AG10803 (cell line): ENCODE data around the gene GEMIN4.

ENCODE experiments used
- DNase-seq: peaks from one replicate; pipeline ENCODE4 v3.0.0; 2010; ENCODE audit warnings: low read depth
- H3K4me3 ChIP-seq: 2 replicates; pipeline ENCODE4 v1.5.1; 2011; ENCODE audit warnings: mild to moderate bottlenecking, low read length, control low read depth
- CTCF ChIP-seq: conservative IDR thresholded peaks from 2 replicates; pipeline ENCODE4 v1.5.1; 2011; ENCODE audit warnings: mild to moderate bottlenecking, low read length, control low read depth, inconsistent platforms

The GEMIN4 gene

GRCh38 chr17:725084-725483, 27.0 kb downstream of the GEMIN4 start:
- DNase-seq, result no peak
- no peak for TF ChIP-seq CTCF
- no peak overlapping the region for H3K4me3 ChIP-seq

- no peak overlapping the region for H3K4me3 ChIP-seq
- no peak for DNase-seq
- TF ChIP-seq CTCF, result no peak
Observed at GRCh38 chr17:721540-721937, 30.5 kb downstream of the GEMIN4 start.

GRCh38 chr17:720706-721539, 31.1 kb downstream of the GEMIN4 start:
- DNase-seq, result no peak
- H3K4me3 ChIP-seq, result no peak overlapping the region
- no peak for TF ChIP-seq CTCF

GRCh38 chr17:718075-718474, 34.0 kb downstream of the GEMIN4 start:
- no peak for TF ChIP-seq CTCF
- no peak for DNase-seq
- H3K4me3 ChIP-seq, result no peak overlapping the region

- DNase-seq, result no peak
- no peak for TF ChIP-seq CTCF
- no peak overlapping the region for H3K4me3 ChIP-seq
Observed at GRCh38 chr17:708132-708531, 43.9 kb downstream of the GEMIN4 start.

- DNase-seq, result no peak
- no peak for TF ChIP-seq CTCF
- no peak overlapping the region for H3K4me3 ChIP-seq
Observed at GRCh38 chr17:705863-706262, 46.2 kb downstream of the GEMIN4 start.

GRCh38 chr17:705011-705410, 47.1 kb downstream of the GEMIN4 start:
- no peak for TF ChIP-seq CTCF
- no peak overlapping the region for H3K4me3 ChIP-seq
- DNase-seq, result no peak
